ENCODE data around the gene BOK. TPM values are rescaled to one million over a fixed set of nuclear protein-coding genes. Genes with fewer than 3 reads are reported as not detected.

Gene BOK
- total RNA-seq, 1 experiment from 2014 or later, result 41.5 TPM

- no peak for TF ChIP-seq ZBTB33 (IDR thresholded peaks at IDR 0.05; ENCODE audit: extremely low read depth, insufficient replicate concordance, low read length)
These were observed 6.4 kb upstream of the BOK start (continued) for GRCh38 chr2:241551998-241552737.

- H3K4me3 ChIP-seq (replicated peaks in 1 of 2; ENCODE audit: low read depth in 1 of 2, low read length in 2 of 2), result no peak overlapping the region
- H3K9me3 ChIP-seq (ENCODE audit: control insufficient read depth in 1 of 2, insufficient read depth in 1 of 2, low read depth in 1 of 2, low read length in 2 of 2), result no peaks in the 10 kb centered on the region
- RAD21 ChIA-PET (ENCODE audit: low non-redundant PET in 1 of 2, low total read pairs in 2 of 2, uncharacterized antibody in 2 of 2, unreplicated experiment in 2 of 2), result no interaction called here
- no peak overlapping the region for H2AFZ ChIP-seq (ENCODE audit: low read depth, low read length, poor library complexity, severe bottlenecking)
- intact Hi-C loops (cut with micrococcal nuclease), result loop anchor here (10.0 kb wide), 1 partner anchor 331 kb away; no protein-coding TSS in a partner anchor
- TF ChIP-seq ATF3 (IDR thresholded peaks at IDR 0.05), result no peak
- no peak for TF ChIP-seq YY1 (IDR thresholded peaks at IDR 0.05; ENCODE audit: extremely low read depth, insufficient replicate concordance, low read depth, low read length)
- no peak for TF ChIP-seq EGR1 (IDR thresholded peaks at IDR 0.05; ENCODE audit: low read depth)
- TF ChIP-seq ZBTB33 (IDR thresholded peaks at IDR 0.05; ENCODE audit: extremely low read depth, insufficient replicate concordance, low read length), result no peak
- no peak for TF ChIP-seq EZH2 (IDR thresholded peaks at IDR 0.05)
- TF ChIP-seq ELF1 (IDR thresholded peaks at IDR 0.05; ENCODE audit: borderline replicate concordance, low read depth), result no peak
- TF ChIP-seq POLR2A (IDR thresholded peaks at IDR 0.05; ENCODE audit: borderline replicate concordance, extremely low read depth, insufficient read depth, insufficient read length), result no peak
- no peak overlapping the region for H3K4me2 ChIP-seq (ENCODE audit: low read length)
- POLR2A ChIA-PET, result no interaction called here
- no peak for DNase-seq (ENCODE audit: low read depth, low spot score)
- H3K4me1 ChIP-seq (ENCODE audit: control insufficient read depth in 1 of 2, insufficient read depth in 2 of 2, low read length in 2 of 2), result peaks cover 18 to 43% of the 10 kb centered on the region in 2 experiments
- no peak overlapping the region for H3K27ac ChIP-seq (ENCODE audit: low read depth, low read length)
- H4K20me1 ChIP-seq (ENCODE audit: insufficient read depth), result no peaks in the 10 kb centered on the region
- H3K9ac ChIP-seq (ENCODE audit: low read length), result no peak overlapping the region
- no peaks in the 10 kb centered on the region for H3K36me3 ChIP-seq (ENCODE audit: control insufficient read depth in 1 of 2, insufficient read depth in 2 of 2, low read length in 2 of 2)
- no peaks in the 10 kb centered on the region for H3K79me2 ChIP-seq (ENCODE audit: insufficient read depth, low read length)
- CTCF ChIA-PET, result interaction anchor here (0.6 kb wide), 1 partner anchor 93 kb away, joined by 5 read pairs; no protein-coding TSS in a partner anchor
- H3K27me3 ChIP-seq (ENCODE audit: insufficient read depth, low read length), result no peaks in the 10 kb centered on the region
- BruUV-seq (replicated peaks), result no TSS peak
- no peak for ATAC-seq
- no peaks in the 10 kb centered on the region for H3K9me2 ChIP-seq (ENCODE audit: insufficient read depth)
These were observed 5.1 kb upstream of the BOK start for GRCh38 chr2:241553512-241553830.

All from HCT116 (cell line).